OCI-LY7 (cell line): ENCODE measurements around the gene APOB. TPM values are rescaled to one million over a fixed set of nuclear protein-coding genes. Genes with fewer than 3 reads are reported as not detected.

Experiments
- BruUV-seq: library from RNA; stranded (reverse); fragments of 400-500 nt; replicated peaks from 2 replicates; lab custom pipeline; 2021; lab: Mats Ljungman, UMichigan
- CTCF ChIA-PET: fragments of 300-600 bp; sonication (Branson Sonifier 250); formaldehyde crosslinking; loops from one replicate; lab custom pipeline; 2022; ENCODE audit warnings: antibody characterized with exemption; ENCODE audit not compliant: unreplicated experiment; lab: Charles Lee
- POLR2A ChIA-PET: fragments of 300-600 bp; sonication (Branson Sonifier 250); formaldehyde crosslinking; loops from one replicate; lab custom pipeline; 2022; ENCODE audit warnings: antibody characterized with exemption; lab: Charles Lee
- DNase-seq: peaks from one replicate; pipeline ENCODE4 v3.0.0-alpha.2; 2015; ENCODE audit warnings: low spot score
- H2AFZ ChIP-seq: fragments of 200-600 bp; sonication (generic), shearing (Covaris generic); 2 replicates; pipeline ENCODE4 v1.6.1; 2014; ENCODE audit warnings: mild to moderate bottlenecking, antibody characterized with exemption, low read length, moderate library complexity
- H3K27ac ChIP-seq: fragments of 200-600 bp; sonication (generic); 2 replicates; pipeline ENCODE4 v1.5.1; 2014; ENCODE audit warnings: mixed run types, low read depth, mild to moderate bottlenecking, moderate library complexity, low read length, inconsistent platforms; ENCODE audit not compliant: poor library complexity, severe bottlenecking
- H3K36me3 ChIP-seq: fragments of 200-600 bp; sonication (generic); 2 replicates; pipeline ENCODE4 v1.6.1; 2014; ENCODE audit warnings: mild to moderate bottlenecking, antibody characterized with exemption, low read length, moderate library complexity, mixed read lengths; ENCODE audit not compliant: insufficient read depth
- H3K4me1 ChIP-seq: fragments of 200-600 bp; sonication (generic); 2 replicates; pipeline ENCODE4 v1.5.1; 2014; ENCODE audit warnings: mild to moderate bottlenecking, low read length; ENCODE audit not compliant: insufficient read depth, poor library complexity, severe bottlenecking
- H3K4me2 ChIP-seq: fragments of 200-600 bp; sonication (generic); 2 replicates; pipeline ENCODE4 v1.6.1; 2014; ENCODE audit warnings: mild to moderate bottlenecking, low read length
- H3K4me3 ChIP-seq: fragments of 200-600 bp; sonication (generic); 2 replicates; pipeline ENCODE4 v1.5.1; 2014; ENCODE audit warnings: mild to moderate bottlenecking, low read depth, low read length; ENCODE audit not compliant: poor library complexity, severe bottlenecking
- H3K79me2 ChIP-seq: fragments of 200-600 bp; sonication (generic); 2 replicates; pipeline ENCODE4 v1.6.1; 2016; ENCODE audit warnings: low read depth, mild to moderate bottlenecking, low read length, moderate library complexity, mixed read lengths; ENCODE audit not compliant: insufficient read depth
- H3K9me2 ChIP-seq: fragments of 200-600 bp; sonication (generic); 2 replicates; pipeline ENCODE4 v1.6.1; 2016; ENCODE audit warnings: mild to moderate bottlenecking, low read length, mixed read lengths; ENCODE audit not compliant: insufficient read depth
- H3K9me3 ChIP-seq: fragments of 200-600 bp; sonication (generic); 2 replicates; pipeline ENCODE4 v1.6.1; 2014; ENCODE audit warnings: mild to moderate bottlenecking, mixed run types, low read length, mixed read lengths
- H4K20me1 ChIP-seq: fragments of 200-600 bp; sonication (generic); 2 replicates; pipeline ENCODE4 v1.6.1; 2014; ENCODE audit warnings: mild to moderate bottlenecking, antibody characterized with exemption, low read length, moderate library complexity, mixed read lengths; ENCODE audit not compliant: insufficient read depth
- EZH2phosphoT487 ChIP-seq: fragments of 200-600 bp; sonication (generic); IDR thresholded peaks from 2 replicates; pipeline ENCODE4 v1.6.1; 2018; ENCODE audit warnings: low read depth, borderline replicate concordance, mild to moderate bottlenecking, mixed run types, antibody characterized with exemption, low read length, moderate library complexity, mixed read lengths
- intact Hi-C: fragments of 100-400 bp; cut with micrococcal nuclease; formaldehyde crosslinking; loops from one replicate; pipeline ENCODE4 v1.10.0; 2022; ENCODE audit not compliant: unreplicated experiment
- total RNA-seq, 2 experiments: library from RNA; depleted of rRNA in 1 of 2; stranded (reverse); fragments of >200 nt in 1 of 2; shearing (Covaris generic) in 1 of 2; gene quantifications; 2 replicates each; pipeline ENCODE4 v1.2.3, GENCODE V29; 2014 to 2022
- TF ChIP-seq, protein P1 (sequence below): fragments of 200-600 bp; sonication (generic); conservative IDR thresholded peaks from 2 replicates; pipeline ENCODE4 v1.5.1; 2014; ENCODE audit warnings: mild to moderate bottlenecking, antibody characterized with exemption, low read length, moderate library complexity, mixed read lengths

APOB gene
- total RNA-seq, 2 experiments from 2014 or later: 0.03 TPM; not detected in 1

DNA sequence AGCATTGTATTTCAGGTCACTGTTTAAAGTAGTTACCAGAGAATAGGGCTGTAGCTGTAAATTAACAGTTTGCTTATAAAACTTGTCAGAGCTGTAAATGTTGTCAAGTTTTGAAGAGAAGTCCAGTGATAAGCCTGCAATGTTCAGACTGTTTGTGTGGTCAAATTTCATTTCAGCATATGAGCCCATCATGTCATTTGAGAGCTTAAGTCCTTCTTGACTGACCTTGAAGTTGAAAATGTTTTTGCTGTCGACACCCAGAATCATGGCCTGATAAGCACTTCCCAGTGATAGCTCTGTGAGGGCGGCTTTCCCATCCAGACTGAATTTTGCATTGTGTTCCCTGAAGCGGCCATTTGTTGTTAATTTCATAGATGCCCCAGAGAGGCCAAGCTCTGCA lies 32.4 kb downstream of the APOB start:
- no peak for DNase-seq
- no peaks in the 10 kb centered on the region for H3K9me3 ChIP-seq
- H3K36me3 ChIP-seq: no peaks in the 10 kb centered on the region
- POLR2A ChIA-PET: no interaction called here
- H3K9me2 ChIP-seq: no peaks in the 10 kb centered on the region
- BruUV-seq: no TSS peak
- H2AFZ ChIP-seq: no peak overlapping the region
- H3K4me1 ChIP-seq: no peaks in the 10 kb centered on the region
- no peak overlapping the region for H3K27ac ChIP-seq
- H3K4me3 ChIP-seq: no peak overlapping the region
- H4K20me1 ChIP-seq: no peaks in the 10 kb centered on the region
- H3K4me2 ChIP-seq: no peak overlapping the region
- intact Hi-C loops: no loop called here
- no peaks in the 10 kb centered on the region for H3K79me2 ChIP-seq
- TF ChIP-seq, protein P1, sequence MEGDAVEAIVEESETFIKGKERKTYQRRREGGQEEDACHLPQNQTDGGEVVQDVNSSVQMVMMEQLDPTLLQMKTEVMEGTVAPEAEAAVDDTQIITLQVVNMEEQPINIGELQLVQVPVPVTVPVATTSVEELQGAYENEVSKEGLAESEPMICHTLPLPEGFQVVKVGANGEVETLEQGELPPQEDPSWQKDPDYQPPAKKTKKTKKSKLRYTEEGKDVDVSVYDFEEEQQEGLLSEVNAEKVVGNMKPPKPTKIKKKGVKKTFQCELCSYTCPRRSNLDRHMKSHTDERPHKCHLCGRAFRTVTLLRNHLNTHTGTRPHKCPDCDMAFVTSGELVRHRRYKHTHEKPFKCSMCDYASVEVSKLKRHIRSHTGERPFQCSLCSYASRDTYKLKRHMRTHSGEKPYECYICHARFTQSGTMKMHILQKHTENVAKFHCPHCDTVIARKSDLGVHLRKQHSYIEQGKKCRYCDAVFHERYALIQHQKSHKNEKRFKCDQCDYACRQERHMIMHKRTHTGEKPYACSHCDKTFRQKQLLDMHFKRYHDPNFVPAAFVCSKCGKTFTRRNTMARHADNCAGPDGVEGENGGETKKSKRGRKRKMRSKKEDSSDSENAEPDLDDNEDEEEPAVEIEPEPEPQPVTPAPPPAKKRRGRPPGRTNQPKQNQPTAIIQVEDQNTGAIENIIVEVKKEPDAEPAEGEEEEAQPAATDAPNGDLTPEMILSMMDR: no peak
- no peak for TF ChIP-seq EZH2phosphoT487
- CTCF ChIA-PET: no interaction called here

DNA sequence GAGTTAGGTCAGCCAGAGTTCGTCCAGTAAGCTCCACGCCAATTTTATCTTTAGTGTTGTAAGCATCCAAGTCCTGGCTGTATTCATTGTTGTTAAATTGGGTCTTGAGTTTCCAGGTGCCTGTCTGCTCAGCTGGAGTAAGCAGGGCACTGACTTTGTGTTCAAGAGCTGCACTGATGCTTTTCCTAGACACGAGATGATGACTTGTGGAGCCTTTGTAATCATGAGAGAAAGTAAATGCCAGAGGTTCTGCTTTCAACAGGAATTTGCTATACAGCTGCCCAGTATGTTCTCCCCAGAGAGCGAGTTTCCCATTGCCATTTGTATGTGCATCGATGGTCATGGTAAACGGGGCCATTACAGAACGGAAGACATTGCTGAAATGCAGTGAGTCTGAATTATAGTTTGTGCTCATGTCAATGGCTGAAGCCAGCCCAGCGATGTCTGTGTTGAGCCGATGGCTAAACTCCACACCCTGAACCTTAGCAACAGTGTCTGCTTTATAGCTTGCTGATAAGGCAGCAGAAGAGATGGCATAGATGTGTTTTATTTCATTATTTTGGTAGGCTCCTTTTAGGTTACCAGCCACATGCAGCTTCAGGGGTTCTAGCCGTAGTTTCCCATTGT lies 32.9 kb downstream of the APOB start:
- ChIA-PET POLR2A (no interaction called here), CTCF (no interaction called here)
- H3K4me1 ChIP-seq: no peaks in the 10 kb centered on the region
- no peak overlapping the region for H3K4me3 ChIP-seq
- H3K9me3 ChIP-seq: no peaks in the 10 kb centered on the region
- no peak for TF ChIP-seq EZH2phosphoT487
- TF ChIP-seq, protein P1: no peak
- intact Hi-C loops: no loop called here
- no TSS peak for BruUV-seq
- H3K36me3 ChIP-seq: no peaks in the 10 kb centered on the region
- no peaks in the 10 kb centered on the region for H4K20me1 ChIP-seq
- no peak overlapping the region for H2AFZ ChIP-seq
- DNase-seq: no peak
- no peak overlapping the region for H3K4me2 ChIP-seq
- H3K9me2 ChIP-seq: no peaks in the 10 kb centered on the region
- H3K79me2 ChIP-seq: no peaks in the 10 kb centered on the region
- no peak overlapping the region for H3K27ac ChIP-seq

DNA sequence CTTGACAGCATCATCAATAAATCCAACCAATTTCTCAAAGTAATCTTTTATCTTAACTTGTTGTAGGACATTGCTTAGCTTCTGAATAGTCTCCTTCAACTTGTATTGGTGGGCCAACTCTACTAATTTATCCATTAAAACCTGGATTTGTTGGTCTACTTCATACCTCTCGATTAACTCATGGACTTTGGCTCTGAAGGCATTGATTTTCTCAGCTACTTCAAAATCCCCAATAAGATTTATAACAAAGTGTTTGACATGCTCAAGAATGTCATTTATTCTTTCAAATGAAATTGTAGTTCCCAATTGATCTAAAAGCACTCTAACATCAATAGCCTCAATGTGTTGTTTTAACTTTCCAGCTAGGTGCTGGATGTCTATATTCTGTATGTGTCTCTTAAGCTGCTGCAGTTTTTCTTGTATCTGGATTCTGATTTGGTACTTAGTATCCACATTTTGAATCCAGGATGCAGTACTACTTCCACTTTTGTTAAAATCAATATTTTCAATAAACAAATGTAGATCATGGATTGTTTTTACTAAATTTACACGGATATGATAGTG lies 34.1 kb downstream of the APOB start:
- Histone ChIP-seq H3K79me2 (no peaks in the 10 kb centered on the region), H3K36me3 (no peaks in the 10 kb centered on the region), H3K9me3 (no peaks in the 10 kb centered on the region), H4K20me1 (no peaks in the 10 kb centered on the region), H3K4me2 (no peak overlapping the region), H3K4me3 (no peak overlapping the region), H3K27ac (no peak overlapping the region), H3K9me2 (no peaks in the 10 kb centered on the region), H3K4me1 (no peaks in the 10 kb centered on the region), H2AFZ (no peak overlapping the region)
- intact Hi-C loops: no loop called here
- no TSS peak for BruUV-seq
- ChIA-PET POLR2A (interaction anchor here (0.5 to 0.9 kb wide), 3 partner anchors 14 to 98 kb away, joined by 3 to 4 read pairs (median 3); no protein-coding TSS in a partner anchor), CTCF (no interaction called here)
- TF ChIP-seq EZH2phosphoT487: no peak
- TF ChIP-seq, protein P1: no peak
- DNase-seq: no peak
